ENCODE data around the gene EGLN2. TPM values are rescaled to one million over a fixed set of nuclear protein-coding genes. Genes with fewer than 3 reads are reported as not detected.

Gene EGLN2
- total and polyA plus RNA-seq, 8 donors: 22.3 to 82.1 (median 27.8) TPM

Other genes with a start within 250 kb of the EGLN2 start
- gene SHKBP1, start 222.3 kb upstream of the EGLN2 start, total RNA-seq: 10 to 100 TPM; 18.2 to 40.3 (median 22.7) TPM
- gene SHKBP1, start 222.3 kb upstream of the EGLN2 start, polyA plus RNA-seq: 10 to 100 TPM; 73.3 to 86.2 TPM
- 10 to 100 TPM; 18.7 to 48.9 (median 23.9) TPM for gene LTBP4, start 197.8 kb upstream of the EGLN2 start, total RNA-seq
- 10 to 100 TPM; 32.4 to 44.9 TPM for gene LTBP4, start 197.8 kb upstream of the EGLN2 start, polyA plus RNA-seq
- 10 to 100 TPM in 1 of 6 donors, 1 to 10 TPM in 5; 3.2 to 19.1 (median 6.7) TPM for gene NUMBL, start 108.5 kb upstream of the EGLN2 start, total RNA-seq
- gene NUMBL, start 108.5 kb upstream of the EGLN2 start, polyA plus RNA-seq: 10 to 100 TPM; 14.7 to 16.2 TPM
- 10 to 100 TPM; 12.7 to 28.6 (median 16.3) TPM for gene COQ8B, start 82.3 kb upstream of the EGLN2 start, total RNA-seq
- gene COQ8B, start 82.3 kb upstream of the EGLN2 start, polyA plus RNA-seq: 10 to 100 TPM; 41.5 to 44.2 TPM
- gene ITPKC, start 82.1 kb upstream of the EGLN2 start, total RNA-seq: 10 to 100 TPM in 3 of 6 donors, 1 to 10 TPM in 3; 6.9 to 12.6 (median 9.2) TPM
- 10 to 100 TPM; 14.5 to 20.4 TPM for gene ITPKC, start 82.1 kb upstream of the EGLN2 start, polyA plus RNA-seq
- gene ACTMAP, start 48.7 kb upstream of the EGLN2 start, total RNA-seq: 1 to 10 TPM; 3.2 to 6.3 (median 4.2) TPM
- 10 to 100 TPM in 1 of 2 donors, 1 to 10 TPM in 1; 6.1 to 10.1 TPM for gene ACTMAP, start 48.7 kb upstream of the EGLN2 start, polyA plus RNA-seq
- gene SNRPA, start 48.0 kb upstream of the EGLN2 start, total RNA-seq: 10 to 100 TPM; 18.9 to 33.0 (median 23.7) TPM
- 10 to 100 TPM; 28.0 to 32.0 TPM for gene SNRPA, start 48.0 kb upstream of the EGLN2 start, polyA plus RNA-seq
- 1 to 10 TPM in 1 of 6 donors, under 1 TPM in 1, not detected in 4; 0.79 to 1.9 TPM for gene MIA, start 23.7 kb upstream of the EGLN2 start, total RNA-seq
- 1 to 10 TPM in 1 of 2 donors, under 1 TPM in 1; 0.94 to 2.2 TPM for gene MIA, start 23.7 kb upstream of the EGLN2 start, polyA plus RNA-seq
- gene RAB4B, start 20.9 kb upstream of the EGLN2 start, total RNA-seq: 10 to 100 TPM in 2 of 6 donors, 1 to 10 TPM in 4; 5.0 to 18.9 (median 9.1) TPM
- 10 to 100 TPM; 34.3 to 45.8 TPM for gene RAB4B, start 20.9 kb upstream of the EGLN2 start, polyA plus RNA-seq
- under 1 TPM in 1 of 6 donors, not detected in 5; 0.66 TPM for gene CYP2A6, start 51.3 kb downstream of the EGLN2 start, total RNA-seq
- not detected for gene CYP2A6, start 51.3 kb downstream of the EGLN2 start, polyA plus RNA-seq
- gene CYP2A7, start 83.0 kb downstream of the EGLN2 start, total RNA-seq: under 1 TPM in 1 of 6 donors, not detected in 5; 0.25 TPM
- gene CYP2A7, start 83.0 kb downstream of the EGLN2 start, polyA plus RNA-seq: not detected
- under 1 TPM in 3 of 6 donors, not detected in 3; 0.09 to 0.63 (median 0.25) TPM for gene CYP2B6, start 192.1 kb downstream of the EGLN2 start, total RNA-seq
- gene CYP2B6, start 192.1 kb downstream of the EGLN2 start, polyA plus RNA-seq: under 1 TPM in 1 of 2 donors, not detected in 1; 0.08 TPM